ENCODE measurements around the gene DMXL1. TPM values are rescaled to one million over a fixed set of nuclear protein-coding genes. Genes with fewer than 3 reads are reported as not detected.

The DMXL1 gene
- total and polyA plus RNA-seq, 2 experiments from 2014 or later, result 28.4 to 41.7 TPM

GRCh38 chr5:119238265-119239118 is 167.6 kb downstream of the DMXL1 start:
- Mint-ChIP-seq H3K27me3 (ENCODE audit: insufficient read depth, low read depth, poor library complexity) (no peaks in the 10 kb centered on the region), H3K27ac (no peak overlapping the region), H3K36me3 (ENCODE audit: low read depth) (peaks cover 3% of the 10 kb centered on the region; the same call in 1 of the 3 replicates), H3K4me1 (no peaks in the 10 kb centered on the region), H3K4me3 (no peak overlapping the region), H3K9me3 (no peaks in the 10 kb centered on the region)
- peaks cover 6% of the 10 kb centered on the region; the same call in 1 of the 2 replicates for H3K36me3 ChIP-seq (ENCODE audit: insufficient read depth)
- no peaks in the 10 kb centered on the region for H3K27me3 ChIP-seq (ENCODE audit: insufficient read depth)
- no peak overlapping the region for H2AFZ ChIP-seq
- TF ChIP-seq POLR2AphosphoS5 (IDR thresholded peaks at IDR 0.05; ENCODE audit: low read depth) (no peak), ETS1 (IDR thresholded peaks at IDR 0.05) (no peak), ZNF114 (CRISPR knock-in tag; IDR thresholded peaks at IDR 0.05) (no peak), JUNB (IDR thresholded peaks at IDR 0.05; ENCODE audit: unreplicated experiment) (no peak), NANOG (IDR thresholded peaks at IDR 0.05; ENCODE audit: borderline replicate concordance) (no peak), STAT1 (IDR thresholded peaks at IDR 0.05; ENCODE audit: unreplicated experiment) (no peak), ZNF462 (CRISPR knock-in tag; IDR thresholded peaks at IDR 0.05) (no peak), CTCF (conservative IDR thresholded peaks at IDR 0.05; ENCODE audit: low read depth in 2 of 2) (no peak), REST (IDR thresholded peaks at IDR 0.05; ENCODE audit: unreplicated experiment) (no peak), CREB1 (CRISPR knock-in tag; IDR thresholded peaks at IDR 0.05; ENCODE audit: low read depth) (no peak), EZH2 (IDR thresholded peaks at IDR 0.05; ENCODE audit: low read depth, unreplicated experiment) (no peak), ZNF331 (CRISPR knock-in tag; IDR thresholded peaks at IDR 0.05; ENCODE audit: low read depth) (no peak), EZH2phosphoT487 (IDR thresholded peaks at IDR 0.05; ENCODE audit: unreplicated experiment) (no peak)
- DNase-seq (ENCODE audit: low spot score), result no peak
- H3F3A ChIP-seq (replicated peaks; ENCODE audit: low read depth), result no peaks in the 10 kb centered on the region
- no peaks in the 10 kb centered on the region for H3K79me2 ChIP-seq (replicated peaks; ENCODE audit: insufficient read depth)
- no peak overlapping the region for H3K4me3 ChIP-seq
- H3K4me1 ChIP-seq (ENCODE audit: insufficient read depth), result peaks cover under 1% of the 10 kb centered on the region; the same call in 1 of the 2 replicates
- H3K4me2 ChIP-seq, result no peak overlapping the region
- no peak for ATAC-seq
- H3K9me2 ChIP-seq (ENCODE audit: insufficient read depth), result no peaks in the 10 kb centered on the region
- H3K27ac ChIP-seq (ENCODE audit: low read depth), result no peak overlapping the region
- no peaks in the 10 kb centered on the region for H4K20me1 ChIP-seq (replicated peaks; ENCODE audit: insufficient read depth)
